HG03457 (cell line): ENCODE results near the gene NT5C2.
"Not testable (repeated sequence)": the region's sequence is repeated elsewhere in the genome, so short reads cannot be mapped to it uniquely, and the experiment has no call there.

Experiments
- ATAC-seq: cut with Tn5 transposase; IDR thresholded peaks from one replicate; pipeline ENCODE4 v1.9.1; 2021; ENCODE audit warnings: moderate number of reproducible peaks; ENCODE audit not compliant: unreplicated experiment

The NT5C2 gene

GRCh38 chr10:103193107-103193819, at the start of gene NT5C2:
Gene NT5C2, minus strand, starts transcription at chr10:103193272. Its CDS starts 18,314 bp downstream, at chr10:103174958.
- no peak for ATAC-seq

GRCh38 chr10:103241262-103242011, 48.4 kb upstream of the NT5C2 start:
- no peak for ATAC-seq

- no peak for ATAC-seq
Observed at GRCh38 chr10:103238506-103239252, 45.6 kb upstream of the NT5C2 start.

GRCh38 chr10:103235775-103236174, 42.7 kb upstream of the NT5C2 start:
- no peak for ATAC-seq

GRCh38 chr10:103232772-103233488, 39.9 kb upstream of the NT5C2 start:
- ATAC-seq: no peak

- ATAC-seq: no peak
Observed at GRCh38 chr10:103232131-103232673, 39.1 kb upstream of the NT5C2 start.

GRCh38 chr10:103231047-103231551, 38.0 kb upstream of the NT5C2 start:
- no peak for ATAC-seq

- ATAC-seq: no peak
Observed at GRCh38 chr10:103227416-103227815, 34.3 kb upstream of the NT5C2 start.

- no peak for ATAC-seq
Observed at GRCh38 chr10:103225939-103226338, 32.9 kb upstream of the NT5C2 start.

GRCh38 chr10:103224721-103225120, 31.6 kb upstream of the NT5C2 start:
- not testable (repeated sequence) for ATAC-seq

- no peak for ATAC-seq
Observed at GRCh38 chr10:103224133-103224532, 31.1 kb upstream of the NT5C2 start.

- ATAC-seq: not testable (repeated sequence)
Observed at GRCh38 chr10:103216362-103216761, 23.3 kb upstream of the NT5C2 start.

GRCh38 chr10:103215601-103216000, 22.5 kb upstream of the NT5C2 start:
- no peak for ATAC-seq

- ATAC-seq: not testable (repeated sequence)
Observed at GRCh38 chr10:103210262-103210661, 17.2 kb upstream of the NT5C2 start.

- ATAC-seq: not testable (repeated sequence)
Observed at GRCh38 chr10:103207643-103208042, 14.6 kb upstream of the NT5C2 start.

GRCh38 chr10:103207141-103207540, 14.1 kb upstream of the NT5C2 start:
- ATAC-seq: no peak

- ATAC-seq: not testable (repeated sequence)
Observed at GRCh38 chr10:103206715-103207114, 13.6 kb upstream of the NT5C2 start.

- ATAC-seq: not testable (repeated sequence)
Observed at GRCh38 chr10:103205401-103205800, 12.3 kb upstream of the NT5C2 start.

- ATAC-seq: no peak
Observed at GRCh38 chr10:103204353-103205255, 11.5 kb upstream of the NT5C2 start.
